ENCODE results near the gene EMX1. TPM values are rescaled to one million over a fixed set of nuclear protein-coding genes. Genes with fewer than 3 reads are reported as not detected.

Gene EMX1
- total RNA-seq, 2 experiments from 2014 or later: not detected

GRCh38 chr2:72914206-72914559 is 3.1 kb upstream of the EMX1 start:
- Mint-ChIP-seq H3K27me3 (peaks cover 78% of the 10 kb centered on the region), H3K4me3 (no peak overlapping the region), H3K27ac (no peak overlapping the region), H3K9me3 (no peaks in the 10 kb centered on the region), H3K4me1 (peaks cover 16% of the 10 kb centered on the region), H3K36me3 (no peaks in the 10 kb centered on the region)
- POLR2A ChIA-PET: no interaction called here
- ATAC-seq (ENCODE audit: low read depth) (no peak), DNase-seq (no peak)

GRCh38 chr2:72914589-72915319 is 2.6 kb upstream of the EMX1 start:
- Mint-ChIP-seq H3K4me3 (no peak overlapping the region), H3K27me3 (peaks cover 78% of the 10 kb centered on the region), H3K27ac (no peak overlapping the region), H3K9me3 (no peaks in the 10 kb centered on the region), H3K36me3 (no peaks in the 10 kb centered on the region), H3K4me1 (peaks cover 21% of the 10 kb centered on the region)
- DNase-seq (no peak), ATAC-seq (ENCODE audit: low read depth) (no peak)
- POLR2A ChIA-PET: no interaction called here

- no peak for DNase-seq
- POLR2A ChIA-PET: no interaction called here
- Mint-ChIP-seq H3K36me3 (no peaks in the 10 kb centered on the region), H3K4me3 (peak overlapping the region; percentile 10), H3K4me1 (peaks cover 23% of the 10 kb centered on the region), H3K9me3 (no peaks in the 10 kb centered on the region), H3K27ac (no peak overlapping the region), H3K27me3 (peaks cover 76% of the 10 kb centered on the region)
- no peak for ATAC-seq (ENCODE audit: low read depth)
These were observed 1.9 kb upstream of the EMX1 start for GRCh38 chr2:72915320-72915906.

GRCh38 chr2:72915907-72916742 is 1.2 kb upstream of the EMX1 start:
- H3K4me1 Mint-ChIP-seq: peaks cover 24% of the 10 kb centered on the region
- H3K36me3 Mint-ChIP-seq: no peaks in the 10 kb centered on the region
- ATAC-seq (ENCODE audit: low read depth) (peak; percentile 51), DNase-seq (peak; percentile 71)
- H3K4me3 Mint-ChIP-seq: peak overlapping the region; percentile 57
- H3K9me3 Mint-ChIP-seq: no peaks in the 10 kb centered on the region
- H3K27ac Mint-ChIP-seq: no peak overlapping the region
- POLR2A ChIA-PET: interaction anchor here (1.0 to 1.6 kb wide), 2 partner anchors 11 to 58 kb away, joined by 3 to 8 read pairs; no protein-coding TSS in a partner anchor
- H3K27me3 Mint-ChIP-seq: peaks cover 76% of the 10 kb centered on the region

GRCh38 chr2:72916743-72917137 is 579 bp upstream of the EMX1 start:
- Mint-ChIP-seq H3K27ac (peak overlapping the region; percentile 21), H3K9me3 (no peaks in the 10 kb centered on the region), H3K36me3 (no peaks in the 10 kb centered on the region), H3K4me3 (peak overlapping the region; percentile 75), H3K27me3 (peaks cover 76% of the 10 kb centered on the region), H3K4me1 (peaks cover 24% of the 10 kb centered on the region)
- POLR2A ChIA-PET: interaction anchor here (1.0 to 1.6 kb wide), 2 partner anchors 10 to 57 kb away, joined by 3 to 8 read pairs; no protein-coding TSS in a partner anchor
- DNase-seq (peak; percentile 48), ATAC-seq (ENCODE audit: low read depth) (no peak)

DNA sequence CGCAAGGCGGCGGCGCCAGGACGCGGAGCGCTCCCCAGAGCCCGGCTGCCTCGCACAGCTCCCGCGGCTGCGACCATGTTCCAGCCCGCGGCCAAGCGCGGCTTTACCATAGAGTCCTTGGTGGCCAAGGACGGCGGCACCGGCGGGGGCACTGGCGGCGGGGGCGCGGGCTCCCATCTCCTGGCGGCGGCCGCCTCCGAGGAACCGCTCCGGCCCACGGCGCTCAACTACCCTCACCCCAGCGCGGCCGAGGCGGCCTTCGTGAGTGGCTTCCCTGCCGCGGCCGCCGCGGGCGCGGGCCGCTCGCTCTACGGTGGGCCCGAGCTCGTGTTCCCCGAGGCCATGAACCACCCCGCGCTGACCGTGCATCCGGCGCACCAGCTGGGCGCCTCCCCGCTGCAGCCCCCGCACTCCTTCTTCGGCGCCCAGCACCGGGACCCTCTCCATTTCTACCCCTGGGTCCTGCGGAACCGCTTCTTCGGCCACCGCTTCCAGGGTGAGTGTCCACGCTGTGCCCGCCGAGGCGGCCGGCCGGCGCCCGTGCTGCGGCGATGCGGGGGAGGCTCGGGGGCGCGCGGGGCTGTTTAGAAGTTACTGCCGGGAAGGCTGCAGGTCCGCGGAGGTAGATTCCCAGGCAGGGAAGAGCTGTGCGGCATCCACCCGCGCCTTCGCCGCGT is 696 bp downstream of the EMX1 start:
- DNase-seq: peak; percentile 58
- H3K4me1 Mint-ChIP-seq: peaks cover 24% of the 10 kb centered on the region
- H3K36me3 Mint-ChIP-seq: no peaks in the 10 kb centered on the region
- no peaks in the 10 kb centered on the region for H3K9me3 Mint-ChIP-seq
- H3K27me3 Mint-ChIP-seq: peaks cover 78% of the 10 kb centered on the region
- POLR2A ChIA-PET: interaction anchor here (1.6 kb wide), 1 partner anchor 9 kb away, joined by 8 read pairs; no protein-coding TSS in a partner anchor
- no peak overlapping the region for H3K27ac Mint-ChIP-seq
- H3K4me3 Mint-ChIP-seq: no peak overlapping the region
- ATAC-seq (ENCODE audit: low read depth): no peak

DNA sequence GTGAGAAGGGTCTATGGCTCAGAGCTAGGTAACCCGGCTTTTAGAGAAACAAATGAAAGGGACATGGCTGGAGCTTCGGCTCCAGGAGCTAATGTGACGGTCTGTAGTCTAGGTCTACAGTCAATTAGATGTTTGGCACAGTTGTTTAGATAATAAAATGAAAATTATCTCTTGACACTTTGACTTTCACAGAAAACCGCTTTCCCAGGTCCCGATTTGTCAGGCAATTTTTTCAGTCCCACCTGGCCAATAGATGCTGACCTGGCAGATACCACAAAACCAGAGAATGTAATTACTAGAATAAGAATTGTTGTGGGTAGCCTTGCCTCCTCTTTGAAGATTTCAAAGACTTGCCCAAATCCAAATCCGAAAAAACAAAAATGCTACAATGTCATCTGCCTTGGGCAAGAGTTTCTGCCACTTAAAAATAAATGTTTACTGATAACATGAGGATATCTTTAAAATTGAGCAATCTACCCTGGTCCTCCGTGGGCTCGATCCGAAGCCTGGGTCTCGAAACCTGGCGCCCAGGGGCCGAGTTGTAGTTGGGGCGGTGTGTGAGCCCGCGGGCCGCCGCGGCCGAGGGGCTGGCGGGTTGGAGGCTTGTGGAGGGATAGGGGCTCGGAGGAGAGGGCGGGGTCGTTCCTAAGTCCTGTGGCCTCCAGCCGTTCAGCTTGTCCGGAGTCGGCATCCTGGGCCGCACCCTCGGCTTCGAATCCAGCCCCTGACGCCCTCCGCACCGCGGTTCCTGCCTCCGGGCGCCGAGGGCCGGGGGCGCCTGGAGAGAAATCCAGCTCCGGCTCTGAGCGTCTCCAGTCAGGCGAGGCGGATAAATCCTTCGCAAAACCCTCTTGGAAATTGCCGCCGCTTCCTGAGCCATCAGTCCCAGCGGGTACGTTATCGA is 2.3 kb downstream of the EMX1 start:
- H3K4me3 Mint-ChIP-seq: no peak overlapping the region
- peaks cover 77% of the 10 kb centered on the region for H3K27me3 Mint-ChIP-seq
- H3K27ac Mint-ChIP-seq: no peak overlapping the region
- H3K4me1 Mint-ChIP-seq: peaks cover 27% of the 10 kb centered on the region
- H3K36me3 Mint-ChIP-seq: no peaks in the 10 kb centered on the region
- H3K9me3 Mint-ChIP-seq: no peaks in the 10 kb centered on the region
- POLR2A ChIA-PET: no interaction called here
- DNase-seq (peak; percentile 40), ATAC-seq (ENCODE audit: low read depth) (no peak)

- H3K4me1 Mint-ChIP-seq: peaks cover 25% of the 10 kb centered on the region
- H3K4me3 Mint-ChIP-seq: peak overlapping the region; percentile 55
- peaks cover 76% of the 10 kb centered on the region for H3K27me3 Mint-ChIP-seq
- H3K9me3 Mint-ChIP-seq: no peaks in the 10 kb centered on the region
- no peaks in the 10 kb centered on the region for H3K36me3 Mint-ChIP-seq
- ATAC-seq (ENCODE audit: low read depth) (no peak), DNase-seq (peak; percentile 58)
- POLR2A ChIA-PET: no interaction called here
- no peak overlapping the region for H3K27ac Mint-ChIP-seq
These were observed 3.2 kb downstream of the EMX1 start for GRCh38 chr2:72920318-72921087.

DNA sequence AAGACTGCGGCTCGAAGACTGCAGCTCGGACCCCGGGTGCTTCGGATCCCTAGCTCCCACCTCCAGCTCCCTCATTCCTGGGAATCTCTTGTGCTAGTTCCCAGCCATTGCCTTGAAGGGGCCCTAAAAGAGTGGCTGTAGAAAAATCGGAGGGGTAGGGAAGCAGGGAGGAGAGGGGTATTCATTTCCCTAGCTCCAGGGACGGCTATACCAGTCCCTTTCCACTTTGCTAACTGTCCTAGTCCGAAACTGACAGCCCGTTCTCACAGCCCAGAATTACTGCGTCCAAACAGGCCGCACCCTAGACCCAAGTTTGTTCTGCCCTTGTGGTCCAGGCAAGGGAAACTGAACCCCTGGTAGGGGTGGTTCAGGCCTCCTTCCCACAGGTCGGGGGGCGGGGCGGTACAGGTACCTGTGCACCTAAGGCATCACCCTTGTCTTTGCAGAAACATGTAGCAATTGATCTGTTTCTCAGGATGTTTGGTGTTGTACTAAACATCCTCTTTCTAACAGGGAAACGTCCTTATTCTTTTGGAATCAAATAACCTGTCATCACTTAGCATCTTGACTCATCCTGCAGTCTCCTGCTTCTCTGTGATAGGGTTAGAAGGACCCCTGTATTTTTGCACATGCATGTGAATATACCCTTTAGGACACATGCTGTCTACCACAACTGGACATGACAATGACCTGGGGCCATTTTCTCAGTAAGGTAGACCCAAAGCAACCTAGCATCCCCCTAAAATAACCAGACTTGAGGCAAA is 4.0 kb downstream of the EMX1 start:
- Mint-ChIP-seq H3K9me3 (no peaks in the 10 kb centered on the region), H3K27ac (no peak overlapping the region), H3K36me3 (no peaks in the 10 kb centered on the region), H3K4me3 (no peak overlapping the region), H3K4me1 (peaks cover 24% of the 10 kb centered on the region), H3K27me3 (peaks cover 75% of the 10 kb centered on the region)
- DNase-seq (no peak), ATAC-seq (ENCODE audit: low read depth) (no peak)
- POLR2A ChIA-PET: no interaction called here

DNA sequence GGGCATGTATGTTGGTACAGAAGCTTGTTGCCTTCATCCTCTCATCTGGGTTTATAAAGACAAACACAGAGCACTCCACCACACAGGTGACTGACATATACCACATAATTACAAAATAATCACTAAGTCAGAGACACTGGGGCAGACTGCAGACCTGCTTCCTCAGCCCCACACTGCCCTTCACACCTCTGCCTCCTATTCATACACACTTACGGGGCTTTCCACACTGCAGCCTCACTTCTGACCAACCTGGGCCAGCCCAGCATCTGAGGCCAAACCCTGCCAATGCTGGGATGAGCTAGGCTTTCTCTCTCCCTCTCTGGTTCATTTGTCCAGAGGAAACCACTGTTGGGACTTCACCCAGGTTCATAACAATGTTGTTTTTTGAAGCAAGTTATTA is 4.5 kb downstream of the EMX1 start:
- H3K36me3 Mint-ChIP-seq: no peaks in the 10 kb centered on the region
- peaks cover 21% of the 10 kb centered on the region for H3K4me1 Mint-ChIP-seq
- POLR2A ChIA-PET: no interaction called here
- ATAC-seq (ENCODE audit: low read depth): no peak
- peaks cover 71% of the 10 kb centered on the region for H3K27me3 Mint-ChIP-seq
- H3K4me3 Mint-ChIP-seq: no peak overlapping the region
- DNase-seq: no peak
- H3K27ac Mint-ChIP-seq: no peak overlapping the region
- H3K9me3 Mint-ChIP-seq: no peaks in the 10 kb centered on the region

- Mint-ChIP-seq H3K27me3 (peaks cover 62% of the 10 kb centered on the region), H3K36me3 (no peaks in the 10 kb centered on the region), H3K27ac (no peak overlapping the region), H3K9me3 (no peaks in the 10 kb centered on the region), H3K4me1 (peaks cover 16% of the 10 kb centered on the region), H3K4me3 (peak overlapping the region; percentile 65)
- ATAC-seq (ENCODE audit: low read depth): no peak
- no peak for DNase-seq
- POLR2A ChIA-PET: no interaction called here
These were observed 6.6 kb downstream of the EMX1 start for GRCh38 chr2:72923833-72924352.

All from activated naive CD8-positive, alpha-beta T cell treated with anti-CD3 and anti-CD28 coated beads, Interleukin-2, amount 10 ng/mL, durations not matched to agents 7 days and 5 days (primary cell).